Colon (tissue), 2 donors: ENCODE measurements around the gene RPP30.
"Not testable (repeated sequence)": the region's sequence is repeated elsewhere in the genome, so short reads cannot be mapped to it uniquely, and the experiment has no call there.

Source experiments
- FAIRE-seq: peaks from 2 replicates; lab custom pipeline; 2012; peaks lifted over from hg19 to GRCh38; lab: Jason Lieb, UNC
- donor health status: control.
- donor health status: control.

RPP30 gene

GRCh38 chr10:90871279-90871765, 452 bp upstream of the RPP30 start:
- no peak for FAIRE-seq

DNA sequence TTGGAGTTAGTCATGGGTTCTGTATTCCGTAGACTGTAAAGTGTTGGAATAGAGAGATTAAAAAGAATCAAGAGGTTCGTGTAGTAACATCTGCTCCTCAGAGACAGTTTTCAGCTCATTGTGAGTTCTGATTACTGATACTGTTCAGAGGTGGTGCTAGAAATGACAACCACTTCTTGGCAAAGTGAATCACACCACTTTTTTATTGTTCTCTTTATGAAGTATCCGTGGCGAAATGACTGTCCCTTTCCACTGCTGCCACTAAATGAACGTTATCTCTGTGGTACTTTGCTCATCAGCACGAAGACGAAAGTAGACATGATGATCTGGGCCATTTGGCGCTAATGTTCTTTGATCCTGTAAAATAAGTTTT, 860 bp downstream of the RPP30 start:
- no peak for FAIRE-seq

DNA sequence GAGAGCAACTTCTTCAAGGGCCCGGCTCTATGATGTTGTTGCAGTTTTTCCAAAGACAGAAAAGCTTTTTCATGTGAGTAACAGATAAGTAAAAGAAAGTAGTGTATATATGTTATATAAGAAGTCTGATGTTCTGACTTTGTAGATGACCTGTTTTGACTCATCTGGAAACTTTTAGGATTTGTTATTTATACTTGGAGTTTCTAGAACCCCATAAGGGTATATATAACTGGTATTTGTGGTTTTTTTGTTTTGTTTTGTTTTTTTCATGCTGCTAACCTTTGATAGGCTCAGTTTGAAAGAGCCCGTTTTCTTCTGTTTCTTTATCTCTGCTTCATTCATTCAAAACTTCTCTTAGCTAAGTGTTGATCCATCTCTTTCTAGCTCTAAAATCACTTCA, 7.3 kb downstream of the RPP30 start:
- FAIRE-seq, result no peak

DNA sequence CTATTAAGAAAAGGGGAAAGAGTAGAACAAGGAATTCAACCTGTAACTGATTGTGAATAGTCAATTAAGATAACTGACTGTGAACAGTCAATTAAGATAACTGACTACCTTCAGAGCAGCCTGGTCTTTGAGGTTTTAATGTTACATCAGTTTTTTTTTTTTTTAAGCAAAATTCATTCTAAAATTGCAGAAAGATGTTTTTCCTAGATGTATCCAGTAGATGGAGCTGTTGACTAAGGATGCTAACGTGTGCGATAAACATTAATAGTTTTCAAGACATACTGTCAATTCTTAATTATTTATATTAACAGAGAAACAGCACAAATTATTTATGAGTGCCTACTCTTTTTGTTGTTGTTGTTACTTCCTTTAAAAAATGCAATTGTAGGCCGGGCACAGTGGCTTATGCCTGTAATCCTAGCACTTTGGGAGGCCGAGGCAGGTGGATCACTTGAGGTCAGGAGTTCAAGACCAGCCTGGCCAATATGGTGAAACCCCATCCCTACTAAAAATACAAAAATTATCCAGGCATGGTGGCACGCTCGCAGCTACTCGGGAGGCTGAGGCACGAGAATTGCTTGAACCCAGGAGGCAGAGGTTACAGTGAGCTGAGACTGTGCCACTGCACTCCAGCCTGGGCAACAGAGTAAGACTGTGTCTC, 8.4 kb downstream of the RPP30 start:
- peak; percentile 61 for FAIRE-seq

GRCh38 chr10:90884431-90884830, 12.7 kb downstream of the RPP30 start:
- FAIRE-seq, result no peak

- FAIRE-seq, result no peak
Measured at GRCh38 chr10:90885176-90885575, 13.4 kb downstream of the RPP30 start.

GRCh38 chr10:90887555-90887954, 15.8 kb downstream of the RPP30 start:
- FAIRE-seq, result no peak

GRCh38 chr10:90888387-90888786, 16.6 kb downstream of the RPP30 start:
- no peak for FAIRE-seq

- FAIRE-seq, result no peak
Measured at GRCh38 chr10:90889636-90890035, 17.9 kb downstream of the RPP30 start.

- no peak for FAIRE-seq
Measured at GRCh38 chr10:90890347-90890746, 18.6 kb downstream of the RPP30 start.

- no peak for FAIRE-seq
Measured at GRCh38 chr10:90893190-90893589, 21.4 kb downstream of the RPP30 start.

DNA sequence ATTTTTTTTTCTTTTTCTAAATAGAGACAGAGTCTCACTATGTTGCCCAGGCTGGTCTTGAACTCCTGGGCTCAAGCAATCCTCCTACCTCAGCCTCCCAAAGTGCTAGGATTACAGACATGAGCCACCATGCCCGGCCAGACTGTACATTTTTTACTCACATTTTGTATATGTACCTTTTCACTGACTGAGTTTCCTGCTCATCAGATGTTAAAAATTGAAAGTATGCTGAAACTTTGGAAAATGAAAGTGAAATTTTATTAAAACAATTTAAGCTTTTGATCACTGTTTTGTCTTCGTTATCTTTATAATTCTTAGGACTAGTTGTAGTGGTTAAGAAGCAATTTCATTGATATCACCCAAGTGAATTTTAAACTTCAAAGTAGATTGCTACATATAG, 25.1 kb downstream of the RPP30 start:
- FAIRE-seq, result not testable (repeated sequence)

DNA sequence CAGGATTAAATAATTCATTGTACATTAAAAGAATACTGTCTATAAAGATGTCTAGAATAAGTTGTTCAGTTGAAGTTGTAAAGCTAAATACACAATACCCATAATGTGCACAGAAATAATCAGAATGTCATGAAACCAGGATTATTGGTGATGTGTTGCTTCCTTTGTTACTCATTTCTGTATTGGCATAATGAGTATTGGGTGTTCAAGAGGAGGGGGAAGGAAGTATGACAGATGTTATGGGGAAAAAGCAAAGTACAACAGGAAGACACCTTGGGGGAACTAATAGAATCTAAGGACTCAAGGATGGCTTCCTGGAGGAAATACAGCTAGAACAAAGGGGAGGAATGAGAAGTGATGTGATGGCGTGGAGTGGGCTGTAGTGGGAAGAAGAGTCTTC, 34.2 kb downstream of the RPP30 start:
- no peak for FAIRE-seq

- FAIRE-seq, result no peak
Measured at GRCh38 chr10:90906596-90906995, 34.8 kb downstream of the RPP30 start.

GRCh38 chr10:90911133-90912051, 39.6 kb downstream of the RPP30 start:
- FAIRE-seq, result no peak

DNA sequence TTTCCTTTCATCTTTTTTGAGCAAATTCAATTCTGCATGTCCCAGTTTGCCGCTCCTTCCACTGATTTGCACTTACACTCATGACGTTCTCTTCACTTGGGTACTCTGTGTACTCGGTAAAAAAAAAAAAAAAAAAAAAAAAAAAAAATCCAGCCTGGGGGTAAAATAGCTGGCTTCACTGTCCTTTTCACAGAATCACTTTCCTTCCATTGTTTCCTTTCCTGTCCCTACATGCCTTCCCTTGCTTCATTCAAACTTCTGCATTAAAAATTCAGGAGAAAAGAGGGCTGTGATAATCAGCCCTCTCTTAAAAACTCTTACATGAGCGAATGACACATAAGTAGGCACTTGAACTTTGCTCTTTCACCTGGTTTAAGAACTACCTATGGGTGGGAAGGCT, 40.4 kb downstream of the RPP30 start:
- FAIRE-seq, result no peak

DNA sequence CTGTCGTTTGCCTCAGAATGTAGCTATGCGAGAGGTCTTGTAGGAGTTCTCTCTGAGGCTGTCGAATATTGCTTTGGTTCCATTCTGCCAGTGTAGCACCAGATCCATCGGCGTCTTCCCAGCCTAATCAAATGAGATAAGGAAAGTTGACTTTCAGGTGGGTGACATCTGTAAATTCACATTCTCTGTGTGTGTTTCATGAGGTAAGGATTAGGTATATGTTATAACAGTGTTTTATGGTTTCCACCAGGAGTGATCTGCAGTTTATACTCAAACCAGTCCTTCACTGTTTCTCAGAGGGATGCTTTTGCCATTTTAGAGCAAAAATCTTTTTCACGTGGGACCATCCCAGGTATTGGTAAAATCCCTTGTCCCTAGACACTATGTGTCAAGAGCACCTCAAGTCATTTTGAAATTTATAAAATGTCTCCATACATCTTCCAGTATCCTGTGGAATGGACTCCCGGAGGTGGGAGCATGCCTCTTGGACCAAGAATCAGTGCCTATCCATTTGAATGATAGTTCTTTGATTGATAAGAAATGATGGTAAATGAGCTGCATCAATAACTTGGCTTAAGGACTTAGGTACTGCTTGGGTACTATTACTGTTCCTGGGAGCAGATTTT, 41.2 kb downstream of the RPP30 start:
- no peak for FAIRE-seq

GRCh38 chr10:90913774-90914420, 42.1 kb downstream of the RPP30 start:
- no peak for FAIRE-seq

- no peak for FAIRE-seq
Measured at GRCh38 chr10:90914992-90915765, 43.4 kb downstream of the RPP30 start.

- no peak for FAIRE-seq
Measured at GRCh38 chr10:90915766-90916075, 43.9 kb downstream of the RPP30 start.

DNA sequence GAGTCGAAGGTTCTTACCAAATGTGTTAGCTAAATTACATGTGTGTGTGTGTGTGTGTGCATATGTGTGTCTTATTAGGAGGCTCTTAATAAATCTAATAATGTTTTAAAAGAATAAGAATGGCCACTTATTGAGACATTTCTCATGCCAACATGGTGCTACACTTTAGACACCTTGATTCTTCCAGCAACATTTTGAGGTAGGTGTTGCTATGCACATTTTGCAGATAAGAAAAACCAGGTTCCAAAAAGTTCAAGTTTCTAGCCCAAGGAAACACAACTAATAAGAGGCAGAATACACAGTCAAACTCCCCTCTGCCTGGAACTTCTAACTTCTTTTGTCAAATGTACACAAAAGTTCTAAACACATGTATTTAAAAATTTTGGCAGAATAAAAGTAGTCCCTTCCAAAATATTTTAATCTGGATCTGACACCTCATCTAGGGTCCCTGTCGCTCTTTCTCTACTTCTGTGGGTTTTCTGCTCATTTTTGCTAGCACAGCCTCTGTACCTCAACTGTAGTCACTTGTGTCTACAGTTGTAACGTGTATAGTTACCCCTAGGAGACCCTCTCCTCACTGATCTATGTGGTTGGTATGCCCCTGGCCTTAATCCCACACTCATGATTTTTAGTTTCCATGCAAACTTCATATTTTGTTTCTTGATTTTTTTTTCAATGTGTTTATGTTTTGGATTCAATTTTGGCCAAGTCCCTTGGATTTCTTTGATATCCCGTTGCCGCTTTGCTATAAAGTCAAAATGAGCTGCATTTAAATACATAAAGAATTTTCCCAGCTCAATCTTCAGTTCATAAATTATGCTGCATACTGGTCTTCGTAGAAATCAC, 44.8 kb downstream of the RPP30 start:
- FAIRE-seq, result no peak
